B cell (primary cell): Measurements from ENCODE around the gene TANC1. TPM values are rescaled to one million over a fixed set of nuclear protein-coding genes. Genes with fewer than 3 reads are reported as not detected.

Experiments
- ATAC-seq: fragments of 200-7000 bp; cut with Tn5 transposase; one replicate; pipeline ENCODE4 v1.10.0; 2021; ENCODE audit warnings: low read depth, mild to moderate bottlenecking, moderate number of reproducible peaks, moderate library complexity
- CTCF ChIA-PET: fragments of 350-600 bp; sonication (Branson Sonifier 250); formaldehyde crosslinking; loops from one replicate; lab custom pipeline; 2021; ENCODE audit warnings: antibody characterized with exemption, inconsistent platforms; lab: Charles Lee
- POLR2A ChIA-PET: fragments of 350-600 bp; sonication (Branson Sonifier 250); formaldehyde crosslinking; loops from one replicate; lab custom pipeline; 2021; ENCODE audit warnings: antibody characterized with exemption; lab: Charles Lee
- DNase-seq: peaks from one replicate; pipeline ENCODE4 v3.0.0; 2013
- H2AFZ ChIP-seq: 2 replicates; pipeline ENCODE4 v1.6.1; 2012; ENCODE audit warnings: mild to moderate bottlenecking, low read depth, low read length; ENCODE audit not compliant: insufficient read depth, poor library complexity, severe bottlenecking
- H3K27ac ChIP-seq, 2 donors: 1 replicate in 1 of 2; 2 replicates in 1 of 2; pipeline ENCODE4 v1.5.1; 2012 to 2013; ENCODE audit warnings: low read length in 2 of 2, mild to moderate bottlenecking in 2 of 2, moderate library complexity in 1 of 2
- H3K27me3 ChIP-seq, 4 experiments: fragments of 200-600 bp in 1 of 4; sonication (generic) in 1 of 4; replicated peaks in 1 of 4; 1 replicate in 2 of 4; 2 replicates in 2 of 4; pipeline versions ENCODE4 v1.6.1 to v1.7.0; 2013 to 2016; ENCODE audit warnings: low read length in 3 of 4, mild to moderate bottlenecking in 2 of 4, mixed read lengths in 1 of 4, moderate library complexity in 1 of 4; ENCODE audit not compliant: insufficient read depth in 4 of 4, control insufficient read depth in 3 of 4; ENCODE audit errors: control extremely low read depth in 1 of 4
- H3K36me3 ChIP-seq, 2 experiments: replicated peaks in 1 of 2; 1 replicate in 1 of 2; 2 replicates in 1 of 2; pipeline versions ENCODE4 v1.6.1 to v1.7.1; 2013; ENCODE audit warnings: low read length in 1 of 2; ENCODE audit not compliant: insufficient read depth in 2 of 2, control insufficient read depth in 1 of 2; ENCODE audit errors: control extremely low read depth in 1 of 2, extremely low read depth in 1 of 2
- H3K4me1 ChIP-seq, 2 donors: fragments of 200-600 bp in 1 of 2; sonication (generic) in 1 of 2; 1 replicate in 1 of 2; 2 replicates in 1 of 2; pipeline versions ENCODE4 v1.5.1 to v1.6.1; 2013 to 2017; ENCODE audit warnings: low read length in 2 of 2; ENCODE audit not compliant: control insufficient read depth in 2 of 2, insufficient read depth in 2 of 2
- H3K4me2 ChIP-seq: replicated peaks from 2 replicates; pipeline ENCODE3; 2012; ENCODE audit warnings: mild to moderate bottlenecking, low read depth, low read length; ENCODE audit not compliant: poor library complexity, severe bottlenecking
- H3K4me3 ChIP-seq, 5 experiments: fragments of 200-600 bp in 1 of 5; sonication (generic) in 1 of 5; 1 replicate in 3 of 5; 2 replicates in 2 of 5; pipeline versions ENCODE4 v1.5.1 to v1.7.0; 2011 to 2016; ENCODE audit warnings: low read length in 4 of 5, mild to moderate bottlenecking in 4 of 5, low read depth in 2 of 5, control low read depth in 1 of 5, moderate library complexity in 1 of 5; ENCODE audit not compliant: insufficient read depth in 1 of 5; ENCODE audit errors: control extremely low read depth in 1 of 5, extremely low read depth in 1 of 5
- H3K79me2 ChIP-seq: fragments of 200-600 bp; sonication (generic); one replicate; pipeline ENCODE4 v1.6.0; 2016; ENCODE audit warnings: low read length; ENCODE audit not compliant: control insufficient read depth, insufficient read depth
- H3K9ac ChIP-seq: fragments of 200-600 bp; sonication (generic); 2 replicates; pipeline ENCODE4 v1.6.1; 2017; ENCODE audit warnings: mild to moderate bottlenecking, low read length, moderate library complexity
- H3K9me3 ChIP-seq, 3 donors: one replicate each; pipeline versions ENCODE4 v1.6.1 to v1.7.1; 2013; ENCODE audit warnings: low read length in 2 of 3; ENCODE audit not compliant: control insufficient read depth in 2 of 3, insufficient read depth in 1 of 3; ENCODE audit errors: control extremely low read depth in 1 of 3
- H4K20me1 ChIP-seq: 2 replicates; pipeline ENCODE4 v1.6.0; 2012; ENCODE audit warnings: mild to moderate bottlenecking, low read length; ENCODE audit not compliant: insufficient read depth, control insufficient read depth, poor library complexity, severe bottlenecking
- H3K27ac Mint-ChIP-seq: one replicate; pipeline ENCODE4 v1.8.0; 2021; ENCODE audit warnings: mixed read lengths
- H3K27me3 Mint-ChIP-seq: one replicate; pipeline ENCODE4 v1.8.0; 2021; ENCODE audit warnings: mixed read lengths
- H3K4me1 Mint-ChIP-seq: one replicate; pipeline ENCODE4 v1.8.0; 2021; ENCODE audit warnings: mixed read lengths
- H3K4me3 Mint-ChIP-seq: one replicate; pipeline ENCODE4 v1.8.0; 2021; ENCODE audit warnings: mixed read lengths
- H3K9me3 Mint-ChIP-seq: one replicate; pipeline ENCODE4 v1.8.0; 2022; ENCODE audit warnings: mixed read lengths; ENCODE audit not compliant: insufficient read depth
- CTCF ChIP-seq: fragments of 200-600 bp; IDR thresholded peaks from one replicate; pipeline ENCODE4 v1.8.0; 2022; ENCODE audit warnings: antibody characterized with exemption, mild to moderate bottlenecking
- EZH2 ChIP-seq: IDR thresholded peaks from 2 replicates; pipeline ENCODE4 v1.6.1; 2012; ENCODE audit warnings: borderline replicate concordance, low read depth, mild to moderate bottlenecking, moderate library complexity, low read length; ENCODE audit not compliant: insufficient read depth, poor library complexity, severe bottlenecking
- WGBS: methylation state at CpG from one replicate; pipeline ENCODE4 v1.1.5; 2013; ENCODE audit warnings: missing lambda C conversion rate; ENCODE audit not compliant: insufficient coverage; 5-methylcytosine and 5-hydroxymethylcytosine counted together
- intact Hi-C: fragments of 100-400 bp; cut with micrococcal nuclease; formaldehyde crosslinking; loops from one replicate; pipeline ENCODE4 v1.10.0; 2022
- polyA plus RNA-seq: library from polyadenylated mRNA; depleted of rRNA; stranded (reverse); fragments of >200 nt; gene quantifications from 2 replicates; pipeline ENCODE4 v1.2.3, GENCODE V29; 2012
- total RNA-seq, 2 donors: library from RNA; stranded (reverse); fragments of 120-200 nt in 1 of 2; gene quantifications; 1 replicate in 1 of 2; 2 replicates in 1 of 2; pipeline versions ENCODE4 v1.2.3 to v1.2.4, GENCODE V29; 2013 to 2022

Gene TANC1
- total and polyA plus RNA-seq, 2 donors (not counting 1 experiment from before 2014, with no cell fraction given) = 0.13 TPM; not detected in 1

- intact Hi-C loops = no loop called here
- H3K4me1 Mint-ChIP-seq = no peaks in the 10 kb centered on the region
- Histone ChIP-seq H3K4me1 (no peaks in the 10 kb centered on the region), H3K4me2 (no peak overlapping the region), H3K27ac (no peak overlapping the region), H3K36me3 (no peaks in the 10 kb centered on the region), H3K27me3 (no peaks in the 10 kb centered on the region), H3K9me3 (peaks cover 0 to 9% (median 8%) of the 10 kb centered on the region in 3 donors), H4K20me1 (no peaks in the 10 kb centered on the region), H3K9ac (no peak overlapping the region), H2AFZ (no peak overlapping the region), H3K79me2 (no peaks in the 10 kb centered on the region), H3K4me3 (no peak overlapping the region)
- peaks cover 13% of the 10 kb centered on the region for H3K27me3 Mint-ChIP-seq
- WGBS = 100% methylated on average over 2 of the region's 5 CpGs
- ATAC-seq (no peak), DNase-seq (no peak)
- no peak overlapping the region for H3K27ac Mint-ChIP-seq
- CTCF ChIA-PET = interaction anchor here (0.7 kb wide), 1 partner anchor 904 kb away, joined by 3 read pairs; no protein-coding TSS in a partner anchor
- POLR2A ChIA-PET = no interaction called here
- no peak overlapping the region for H3K4me3 Mint-ChIP-seq
- TF ChIP-seq EZH2 = no peak
- no peak for TF ChIP-seq CTCF
- peaks cover 10% of the 10 kb centered on the region for H3K9me3 Mint-ChIP-seq
Measured at GRCh38 chr2:159010340-159010739, 41.9 kb downstream of the TANC1 start.

- Histone ChIP-seq H3K9ac (no peak overlapping the region), H3K36me3 (no peaks in the 10 kb centered on the region), H4K20me1 (no peaks in the 10 kb centered on the region), H2AFZ (no peak overlapping the region), H3K4me1 (no peaks in the 10 kb centered on the region), H3K27me3 (no peaks in the 10 kb centered on the region), H3K4me2 (no peak overlapping the region), H3K4me3 (no peak overlapping the region), H3K79me2 (no peaks in the 10 kb centered on the region), H3K27ac (no peak overlapping the region), H3K9me3 (peaks cover 1 to 13% (median 10%) of the 10 kb centered on the region in 3 donors)
- Mint-ChIP-seq H3K4me1 (no peaks in the 10 kb centered on the region), H3K27me3 (peaks cover 13% of the 10 kb centered on the region), H3K4me3 (no peak overlapping the region), H3K9me3 (peaks cover 16% of the 10 kb centered on the region), H3K27ac (no peak overlapping the region)
- no peak for ATAC-seq
- no peak for TF ChIP-seq CTCF
- intact Hi-C loops = no loop called here
- ChIA-PET CTCF (no interaction called here), POLR2A (no interaction called here)
- no peak for DNase-seq
Measured at GRCh38 chr2:159010963-159011362, 42.5 kb downstream of the TANC1 start.
